DND-41 (cell line): ENCODE results near the gene BNC1.

Experiments used
- EZH2 ChIP-seq: IDR thresholded peaks from 3 replicates; pipeline ENCODE4 v1.6.1; 2012; ENCODE audit warnings: borderline replicate concordance, low read depth, mild to moderate bottlenecking, moderate library complexity, low read length, inconsistent platforms; ENCODE audit not compliant: severe bottlenecking
- TF ChIP-seq, protein P1 (sequence below): IDR thresholded peaks from 2 replicates; pipeline ENCODE4 v1.5.1; 2012; ENCODE audit warnings: borderline replicate concordance, low read length, moderate library complexity, mild to moderate bottlenecking; ENCODE audit not compliant: poor library complexity, severe bottlenecking; ENCODE audit errors: extremely low read depth

- TF ChIP-seq, protein P1, sequence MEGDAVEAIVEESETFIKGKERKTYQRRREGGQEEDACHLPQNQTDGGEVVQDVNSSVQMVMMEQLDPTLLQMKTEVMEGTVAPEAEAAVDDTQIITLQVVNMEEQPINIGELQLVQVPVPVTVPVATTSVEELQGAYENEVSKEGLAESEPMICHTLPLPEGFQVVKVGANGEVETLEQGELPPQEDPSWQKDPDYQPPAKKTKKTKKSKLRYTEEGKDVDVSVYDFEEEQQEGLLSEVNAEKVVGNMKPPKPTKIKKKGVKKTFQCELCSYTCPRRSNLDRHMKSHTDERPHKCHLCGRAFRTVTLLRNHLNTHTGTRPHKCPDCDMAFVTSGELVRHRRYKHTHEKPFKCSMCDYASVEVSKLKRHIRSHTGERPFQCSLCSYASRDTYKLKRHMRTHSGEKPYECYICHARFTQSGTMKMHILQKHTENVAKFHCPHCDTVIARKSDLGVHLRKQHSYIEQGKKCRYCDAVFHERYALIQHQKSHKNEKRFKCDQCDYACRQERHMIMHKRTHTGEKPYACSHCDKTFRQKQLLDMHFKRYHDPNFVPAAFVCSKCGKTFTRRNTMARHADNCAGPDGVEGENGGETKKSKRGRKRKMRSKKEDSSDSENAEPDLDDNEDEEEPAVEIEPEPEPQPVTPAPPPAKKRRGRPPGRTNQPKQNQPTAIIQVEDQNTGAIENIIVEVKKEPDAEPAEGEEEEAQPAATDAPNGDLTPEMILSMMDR: no peak
- no peak for TF ChIP-seq EZH2
Measured at GRCh38 chr15:83208367-83208661, 76.2 kb downstream of the BNC1 start.
